Activated CD4-positive, alpha-beta memory T cell treated with anti-CD3 and anti-CD28 coated beads, Interleukin-2, amount 10 ng/mL, durations not matched to agents 7 days and 5 days (primary cell): ENCODE data around the gene TLR4. TPM values are rescaled to one million over a fixed set of nuclear protein-coding genes. Genes with fewer than 3 reads are reported as not detected.

Source experiments
- CTCF ChIA-PET: fragments of 350-600 bp; sonication (Branson Sonifier 250); formaldehyde crosslinking; loops from one replicate; lab custom pipeline; 2021; ENCODE audit warnings: antibody characterized with exemption, inconsistent platforms; lab: Charles Lee
- POLR2A ChIA-PET: fragments of 350-600 bp; sonication (Branson Sonifier 250); formaldehyde crosslinking; loops from one replicate; lab custom pipeline; 2021; ENCODE audit warnings: antibody characterized with exemption; lab: Charles Lee
- DNase-seq: peaks from one replicate; pipeline ENCODE4 v3.0.0-alpha.2; 2020
- H3K27ac Mint-ChIP-seq: one replicate; pipeline ENCODE4 v1.8.0; 2021; ENCODE audit warnings: mild to moderate bottlenecking, mixed read lengths
- H3K27me3 Mint-ChIP-seq: one replicate; pipeline ENCODE4 v1.8.0; 2021; ENCODE audit warnings: mixed read lengths
- H3K36me3 Mint-ChIP-seq: one replicate; pipeline ENCODE4 v1.8.0; 2021; ENCODE audit warnings: low read depth, mixed read lengths
- H3K4me1 Mint-ChIP-seq: one replicate; pipeline ENCODE4 v1.8.0; 2021; ENCODE audit warnings: mixed read lengths
- H3K4me3 Mint-ChIP-seq: one replicate; pipeline ENCODE4 v1.8.0; 2021; ENCODE audit warnings: mild to moderate bottlenecking, mixed read lengths
- H3K9me3 Mint-ChIP-seq: one replicate; pipeline ENCODE4 v1.8.0; 2021; ENCODE audit warnings: mixed read lengths
- total RNA-seq, 2 experiments: library from RNA; stranded (reverse); gene quantifications; one replicate each; pipeline ENCODE4 v1.2.3, GENCODE V29; 2021

TLR4 gene
- total RNA-seq, 2 experiments from 2014 or later = 0.05 to 0.20 TPM

GRCh38 chr9:117719161-117719920, 15.1 kb downstream of the TLR4 start:
- Mint-ChIP-seq H3K27ac (no peak overlapping the region), H3K4me3 (no peak overlapping the region), H3K4me1 (peaks cover 21% of the 10 kb centered on the region), H3K27me3 (peaks cover 33% of the 10 kb centered on the region), H3K9me3 (no peaks in the 10 kb centered on the region), H3K36me3 (no peaks in the 10 kb centered on the region)
- DNase-seq = no peak
- ChIA-PET POLR2A (no interaction called here), CTCF (no interaction called here)

- no peaks in the 10 kb centered on the region for H3K36me3 Mint-ChIP-seq
- H3K4me3 Mint-ChIP-seq = no peak overlapping the region
- H3K27ac Mint-ChIP-seq = no peak overlapping the region
- H3K27me3 Mint-ChIP-seq = peaks cover 35% of the 10 kb centered on the region
- H3K4me1 Mint-ChIP-seq = peaks cover 21% of the 10 kb centered on the region
- H3K9me3 Mint-ChIP-seq = no peaks in the 10 kb centered on the region
- CTCF ChIA-PET = no interaction called here
- POLR2A ChIA-PET = no interaction called here
- DNase-seq = no peak
Measured at GRCh38 chr9:117720066-117720465, 15.9 kb downstream of the TLR4 start.

- Mint-ChIP-seq H3K36me3 (no peaks in the 10 kb centered on the region), H3K27me3 (peaks cover 33% of the 10 kb centered on the region)
- POLR2A ChIA-PET = no interaction called here
Measured at GRCh38 chr9:117720555-117720954, 16.4 kb downstream of the TLR4 start.

GRCh38 chr9:117720987-117721386, 16.8 kb downstream of the TLR4 start:
- H3K4me1 Mint-ChIP-seq = peaks cover 21% of the 10 kb centered on the region
- DNase-seq = no peak
- ChIA-PET CTCF (no interaction called here), POLR2A (no interaction called here)
- H3K4me3 Mint-ChIP-seq = no peak overlapping the region
- H3K27ac Mint-ChIP-seq = no peak overlapping the region
- H3K36me3 Mint-ChIP-seq = no peaks in the 10 kb centered on the region
- H3K27me3 Mint-ChIP-seq = peaks cover 33% of the 10 kb centered on the region
- no peaks in the 10 kb centered on the region for H3K9me3 Mint-ChIP-seq

More at GRCh38 chr9:117720555-117720954, 16.4 kb downstream of the TLR4 start:
- CTCF ChIA-PET = no interaction called here
- peaks cover 21% of the 10 kb centered on the region for H3K4me1 Mint-ChIP-seq
- H3K27ac Mint-ChIP-seq = no peak overlapping the region
- H3K4me3 Mint-ChIP-seq = no peak overlapping the region
- H3K9me3 Mint-ChIP-seq = no peaks in the 10 kb centered on the region
- no peak for DNase-seq

GRCh38 chr9:117722108-117722761, 18.0 kb downstream of the TLR4 start:
- ChIA-PET CTCF (no interaction called here), POLR2A (no interaction called here)
- Mint-ChIP-seq H3K4me1 (peaks cover 18% of the 10 kb centered on the region), H3K4me3 (no peak overlapping the region), H3K27me3 (peaks cover 27% of the 10 kb centered on the region), H3K36me3 (no peaks in the 10 kb centered on the region), H3K27ac (no peak overlapping the region), H3K9me3 (no peaks in the 10 kb centered on the region)
- no peak for DNase-seq

DNA sequence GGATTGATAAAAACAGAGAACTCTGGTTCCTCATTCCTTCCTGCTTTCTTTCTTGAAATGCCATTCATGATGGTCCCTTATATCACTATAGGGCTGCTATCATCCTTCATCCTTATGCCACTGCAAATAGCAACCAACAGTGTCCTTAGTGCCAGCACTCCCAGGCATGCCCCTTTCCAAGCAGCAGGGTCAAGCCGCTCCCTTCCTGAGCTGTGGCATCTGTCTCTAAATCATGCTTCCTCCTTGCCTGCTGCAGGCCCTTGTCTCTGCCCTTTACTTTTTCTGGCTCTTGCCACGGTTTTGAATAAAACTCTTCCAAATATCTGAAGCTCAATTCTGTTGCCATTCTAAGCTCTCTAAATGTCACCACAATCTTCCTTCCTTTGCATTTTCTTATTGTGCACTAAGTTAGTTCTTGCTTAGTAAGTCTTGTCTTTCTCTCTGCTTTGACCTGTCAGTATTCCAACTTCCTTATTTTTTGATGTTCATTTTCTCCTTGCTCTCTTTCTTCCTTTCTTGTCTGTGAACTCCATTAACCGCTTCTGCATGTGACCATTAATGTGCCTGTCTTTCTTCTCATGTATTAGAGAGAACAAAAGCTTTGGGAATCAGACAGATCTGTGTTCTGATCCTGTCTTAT, 19.9 kb downstream of the TLR4 start:
- DNase-seq = no peak
- Mint-ChIP-seq H3K27ac (no peak overlapping the region), H3K36me3 (no peaks in the 10 kb centered on the region), H3K4me3 (no peak overlapping the region), H3K27me3 (peaks cover 28% of the 10 kb centered on the region), H3K4me1 (no peaks in the 10 kb centered on the region), H3K9me3 (no peaks in the 10 kb centered on the region)
- CTCF ChIA-PET = no interaction called here
- POLR2A ChIA-PET = no interaction called here

- Mint-ChIP-seq H3K27ac (no peak overlapping the region), H3K9me3 (no peaks in the 10 kb centered on the region)
Measured at GRCh38 chr9:117725426-117725887, 21.3 kb downstream of the TLR4 start.

GRCh38 chr9:117729375-117729774, 25.2 kb downstream of the TLR4 start:
- H3K4me3 Mint-ChIP-seq = no peak overlapping the region
- no peaks in the 10 kb centered on the region for H3K4me1 Mint-ChIP-seq
- H3K27ac Mint-ChIP-seq = no peak overlapping the region
- no peaks in the 10 kb centered on the region for H3K9me3 Mint-ChIP-seq
- ChIA-PET CTCF (no interaction called here), POLR2A (no interaction called here)
- DNase-seq = no peak
- H3K27me3 Mint-ChIP-seq = peaks cover 21% of the 10 kb centered on the region
- no peaks in the 10 kb centered on the region for H3K36me3 Mint-ChIP-seq

More at GRCh38 chr9:117725426-117725887, 21.3 kb downstream of the TLR4 start:
- DNase-seq = no peak
- no peaks in the 10 kb centered on the region for H3K4me1 Mint-ChIP-seq
- H3K27me3 Mint-ChIP-seq = peaks cover 27% of the 10 kb centered on the region
- H3K4me3 Mint-ChIP-seq = no peak overlapping the region
- CTCF ChIA-PET = no interaction called here
- no peaks in the 10 kb centered on the region for H3K36me3 Mint-ChIP-seq
- POLR2A ChIA-PET = no interaction called here

- POLR2A ChIA-PET = no interaction called here
- Mint-ChIP-seq H3K4me1 (no peaks in the 10 kb centered on the region), H3K36me3 (no peaks in the 10 kb centered on the region), H3K27me3 (peaks cover 28% of the 10 kb centered on the region), H3K4me3 (no peak overlapping the region), H3K27ac (no peak overlapping the region), H3K9me3 (no peaks in the 10 kb centered on the region)
- CTCF ChIA-PET = no interaction called here
- no peak for DNase-seq
Measured at GRCh38 chr9:117732494-117732893, 28.3 kb downstream of the TLR4 start.

GRCh38 chr9:117733465-117733864, 29.3 kb downstream of the TLR4 start:
- Mint-ChIP-seq H3K4me3 (no peak overlapping the region), H3K36me3 (no peaks in the 10 kb centered on the region), H3K4me1 (no peaks in the 10 kb centered on the region), H3K27me3 (peaks cover 28% of the 10 kb centered on the region), H3K9me3 (no peaks in the 10 kb centered on the region), H3K27ac (no peak overlapping the region)
- DNase-seq = no peak
- CTCF ChIA-PET = no interaction called here
- POLR2A ChIA-PET = no interaction called here

DNA sequence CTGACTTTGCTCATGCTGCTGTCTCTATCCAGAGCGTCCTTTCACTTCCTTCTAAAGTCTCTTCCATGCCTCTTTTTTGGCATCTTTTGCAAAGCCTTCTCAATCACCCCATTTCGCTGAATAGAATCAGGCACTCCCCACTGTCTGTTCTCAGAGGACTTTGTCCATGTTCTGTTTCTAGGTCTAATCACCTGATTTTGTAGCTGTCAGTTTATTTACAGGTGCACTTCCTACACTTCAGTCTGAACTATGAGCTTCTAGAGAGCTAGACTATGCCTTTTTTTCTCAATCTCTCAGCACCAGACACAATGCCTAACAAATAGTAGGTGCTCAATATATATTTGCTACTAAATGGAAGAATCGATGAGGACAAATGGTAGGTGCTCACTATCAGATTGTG, 29.9 kb downstream of the TLR4 start:
- Mint-ChIP-seq H3K4me3 (no peak overlapping the region), H3K4me1 (no peaks in the 10 kb centered on the region), H3K27me3 (peaks cover 28% of the 10 kb centered on the region), H3K36me3 (no peaks in the 10 kb centered on the region), H3K9me3 (no peaks in the 10 kb centered on the region), H3K27ac (no peak overlapping the region)
- ChIA-PET POLR2A (no interaction called here), CTCF (no interaction called here)
- no peak for DNase-seq

- H3K36me3 Mint-ChIP-seq = no peaks in the 10 kb centered on the region
- ChIA-PET CTCF (no interaction called here), POLR2A (no interaction called here)
- H3K4me3 Mint-ChIP-seq = no peak overlapping the region
- no peak overlapping the region for H3K27ac Mint-ChIP-seq
- H3K9me3 Mint-ChIP-seq = no peaks in the 10 kb centered on the region
- DNase-seq = no peak
- H3K27me3 Mint-ChIP-seq = peaks cover 28% of the 10 kb centered on the region
- H3K4me1 Mint-ChIP-seq = no peaks in the 10 kb centered on the region
Measured at GRCh38 chr9:117734523-117735314, 30.5 kb downstream of the TLR4 start.

DNA sequence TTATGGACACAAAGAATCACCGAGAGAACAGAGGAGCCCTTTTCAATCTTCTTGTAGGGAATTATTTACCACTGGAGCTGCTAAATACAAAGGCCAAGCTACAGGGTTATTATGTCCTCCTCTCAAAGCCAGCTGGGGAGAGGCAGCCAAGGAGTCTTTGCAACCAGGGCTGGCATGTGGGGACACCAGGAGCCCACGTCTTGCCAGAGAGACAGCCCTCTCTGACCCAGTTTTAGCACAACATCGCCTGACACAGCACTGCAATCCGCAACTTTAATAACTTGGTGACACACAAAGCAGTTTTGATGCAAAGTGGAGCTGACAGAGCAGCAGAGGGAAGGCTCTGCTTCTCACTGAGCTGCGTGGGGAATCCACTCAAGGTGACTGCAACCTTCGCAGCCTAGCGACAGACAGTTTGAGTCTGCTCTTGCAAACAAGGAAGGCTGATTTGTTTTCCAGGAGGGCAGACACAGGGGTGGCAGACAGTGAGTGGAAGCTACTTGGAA, 33.6 kb downstream of the TLR4 start:
- no peaks in the 10 kb centered on the region for H3K36me3 Mint-ChIP-seq
- H3K4me3 Mint-ChIP-seq = no peak overlapping the region
- ChIA-PET POLR2A (no interaction called here), CTCF (no interaction called here)
- no peak for DNase-seq
- no peak overlapping the region for H3K27ac Mint-ChIP-seq
- H3K27me3 Mint-ChIP-seq = peaks cover 34% of the 10 kb centered on the region
- no peaks in the 10 kb centered on the region for H3K4me1 Mint-ChIP-seq
- no peaks in the 10 kb centered on the region for H3K9me3 Mint-ChIP-seq
